Prostate gland (tissue), 2 donors: ENCODE results near the gene SLC37A1. TPM values are rescaled to one million over a fixed set of nuclear protein-coding genes. Genes with fewer than 3 reads are reported as not detected.

Experiments
- DNase-seq: peaks from one replicate; pipeline ENCODE4 v3.0.0-alpha.2; 2019; ENCODE audit warnings: low spot score
- H3K27ac ChIP-seq, 2 donors: fragments of 200-600 bp; sonication (generic); 2 replicates each; pipeline ENCODE4 v1.5.1; 2017 to 2019
- H3K27me3 ChIP-seq: fragments of 200-600 bp; sonication (generic); replicated peaks from 2 replicates; pipeline ENCODE4 v1.5.1; 2019; ENCODE audit not compliant: insufficient read depth
- H3K36me3 ChIP-seq, 2 donors: fragments of 200-600 bp; sonication (generic); 1 replicate in 1 of 2; 2 replicates in 1 of 2; pipeline versions ENCODE4 v1.5.1 to v1.8.1; 2017 to 2019
- H3K4me1 ChIP-seq: fragments of 200-600 bp; sonication (generic); replicated peaks from 2 replicates; pipeline ENCODE4 v1.5.1; 2019
- H3K4me3 ChIP-seq, 2 donors: fragments of 200-600 bp; sonication (generic); 2 replicates each; pipeline ENCODE4 v1.5.1; 2017 to 2019
- H3K9me3 ChIP-seq: fragments of 200-600 bp; sonication (generic); 2 replicates; pipeline ENCODE4 v1.5.1; 2017
- POLR2A ChIP-seq: fragments of 450-650 bp; IDR thresholded peaks from one replicate; pipeline ENCODE4 v1.6.1; 2016; ENCODE audit warnings: antibody characterized with exemption, mild to moderate bottlenecking
- POLR2AphosphoS5 ChIP-seq: sonication (generic); formaldehyde crosslinking; IDR thresholded peaks from one replicate; pipeline ENCODE4 v1.6.1; 2017; ENCODE audit warnings: antibody characterized with exemption
- WGBS: methylation state at CpG from one replicate; pipeline ENCODE4 v1.1.5; 2018; 5-methylcytosine and 5-hydroxymethylcytosine counted together
- intact Hi-C: fragments of 100-400 bp; cut with DNase I; formaldehyde crosslinking; loops from one replicate; pipeline ENCODE4 v1.14.2; 2022
- total RNA-seq, 2 donors: library from RNA; depleted of rRNA; stranded (reverse); fragments of >200 nt; gene quantifications; one replicate each; pipeline ENCODE4 v1.1.0, GENCODE V29; 2016
- TF ChIP-seq, protein P1 (sequence below), 4 experiments: fragments of 200-600 bp in 2 of 4; fragments of 450-650 bp in 2 of 4; sonication (generic) in 2 of 4; IDR thresholded peaks; 1 replicate in 3 of 4; 2 replicates in 1 of 4; pipeline ENCODE4 v1.5.1; 2016 to 2019; ENCODE audit warnings: antibody characterized with exemption in 4 of 4, mild to moderate bottlenecking in 2 of 4, moderate library complexity in 2 of 4

SLC37A1 gene
- total RNA-seq, 2 donors from 2014 or later = 44.2 to 49.6 TPM

GRCh38 chr21:42591170-42591869, 77.7 kb downstream of the SLC37A1 start:
- Histone ChIP-seq H3K4me3 (no peak overlapping the region), H3K27me3 (no peaks in the 10 kb centered on the region), H3K4me1 (no peaks in the 10 kb centered on the region), H3K27ac (no peak overlapping the region), H3K9me3 (no peaks in the 10 kb centered on the region), H3K36me3 (no peaks in the 10 kb centered on the region)
- intact Hi-C loops = loop anchor here (5.0 kb wide), 1 partner anchor 61 kb away; the partner anchor contains the start of gene PDE9A
- no peak for DNase-seq
- 57% methylated on average over 18 of the region's 18 CpGs for WGBS
- TF ChIP-seq, protein P1, sequence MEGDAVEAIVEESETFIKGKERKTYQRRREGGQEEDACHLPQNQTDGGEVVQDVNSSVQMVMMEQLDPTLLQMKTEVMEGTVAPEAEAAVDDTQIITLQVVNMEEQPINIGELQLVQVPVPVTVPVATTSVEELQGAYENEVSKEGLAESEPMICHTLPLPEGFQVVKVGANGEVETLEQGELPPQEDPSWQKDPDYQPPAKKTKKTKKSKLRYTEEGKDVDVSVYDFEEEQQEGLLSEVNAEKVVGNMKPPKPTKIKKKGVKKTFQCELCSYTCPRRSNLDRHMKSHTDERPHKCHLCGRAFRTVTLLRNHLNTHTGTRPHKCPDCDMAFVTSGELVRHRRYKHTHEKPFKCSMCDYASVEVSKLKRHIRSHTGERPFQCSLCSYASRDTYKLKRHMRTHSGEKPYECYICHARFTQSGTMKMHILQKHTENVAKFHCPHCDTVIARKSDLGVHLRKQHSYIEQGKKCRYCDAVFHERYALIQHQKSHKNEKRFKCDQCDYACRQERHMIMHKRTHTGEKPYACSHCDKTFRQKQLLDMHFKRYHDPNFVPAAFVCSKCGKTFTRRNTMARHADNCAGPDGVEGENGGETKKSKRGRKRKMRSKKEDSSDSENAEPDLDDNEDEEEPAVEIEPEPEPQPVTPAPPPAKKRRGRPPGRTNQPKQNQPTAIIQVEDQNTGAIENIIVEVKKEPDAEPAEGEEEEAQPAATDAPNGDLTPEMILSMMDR (IDR thresholded peaks at IDR 0.05) = no peak
- TF ChIP-seq POLR2A = no peak
- TF ChIP-seq POLR2AphosphoS5 = no peak

DNA sequence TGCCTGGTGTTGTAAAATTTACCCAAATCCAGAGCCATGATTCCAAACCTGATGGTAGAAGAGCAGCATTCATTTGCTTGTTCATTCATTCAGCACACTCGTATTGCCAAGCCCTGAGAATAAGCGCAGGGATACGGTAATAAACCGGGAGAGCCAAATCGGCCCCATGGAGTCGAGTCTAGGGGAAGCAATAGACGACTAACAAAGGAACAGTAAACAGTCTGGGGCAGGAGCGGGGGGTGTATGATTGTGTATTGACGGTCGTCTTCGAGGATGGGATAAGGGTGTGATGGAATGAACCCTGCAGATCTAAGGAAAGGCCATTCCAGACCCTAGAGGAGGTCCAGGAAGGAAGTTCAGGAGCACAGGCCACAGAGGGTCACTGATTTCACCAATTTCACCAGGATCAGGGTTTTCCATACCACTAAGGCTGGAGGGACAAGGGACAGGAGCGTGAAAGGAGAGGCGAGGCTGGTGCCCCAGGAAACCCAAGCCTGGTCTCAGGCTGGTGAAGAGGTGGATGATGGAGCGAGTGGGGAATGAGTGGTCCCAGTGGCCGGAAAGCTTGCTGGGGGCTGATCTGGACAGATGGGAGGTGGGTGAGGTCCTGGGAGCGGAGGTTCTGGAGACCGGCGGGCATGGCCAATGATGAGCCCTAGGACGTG, 78.6 kb downstream of the SLC37A1 start:
- no peaks in the 10 kb centered on the region for H3K9me3 ChIP-seq
- no peaks in the 10 kb centered on the region for H3K4me1 ChIP-seq
- H3K36me3 ChIP-seq = no peaks in the 10 kb centered on the region
- 88% methylated on average over 19 of the region's 19 CpGs for WGBS
- H3K27ac ChIP-seq = no peak overlapping the region
- H3K27me3 ChIP-seq = no peaks in the 10 kb centered on the region
- H3K4me3 ChIP-seq = no peak overlapping the region
- TF ChIP-seq POLR2A = no peak
- TF ChIP-seq, protein P1 (IDR thresholded peaks at IDR 0.05) = no peak
- TF ChIP-seq POLR2AphosphoS5 = no peak
- intact Hi-C loops = loop anchor here (2.0 to 5.0 kb wide), 2 partner anchors 60 to 227 kb away; partner anchors contain the start of gene PDE9A
- DNase-seq = no peak

DNA sequence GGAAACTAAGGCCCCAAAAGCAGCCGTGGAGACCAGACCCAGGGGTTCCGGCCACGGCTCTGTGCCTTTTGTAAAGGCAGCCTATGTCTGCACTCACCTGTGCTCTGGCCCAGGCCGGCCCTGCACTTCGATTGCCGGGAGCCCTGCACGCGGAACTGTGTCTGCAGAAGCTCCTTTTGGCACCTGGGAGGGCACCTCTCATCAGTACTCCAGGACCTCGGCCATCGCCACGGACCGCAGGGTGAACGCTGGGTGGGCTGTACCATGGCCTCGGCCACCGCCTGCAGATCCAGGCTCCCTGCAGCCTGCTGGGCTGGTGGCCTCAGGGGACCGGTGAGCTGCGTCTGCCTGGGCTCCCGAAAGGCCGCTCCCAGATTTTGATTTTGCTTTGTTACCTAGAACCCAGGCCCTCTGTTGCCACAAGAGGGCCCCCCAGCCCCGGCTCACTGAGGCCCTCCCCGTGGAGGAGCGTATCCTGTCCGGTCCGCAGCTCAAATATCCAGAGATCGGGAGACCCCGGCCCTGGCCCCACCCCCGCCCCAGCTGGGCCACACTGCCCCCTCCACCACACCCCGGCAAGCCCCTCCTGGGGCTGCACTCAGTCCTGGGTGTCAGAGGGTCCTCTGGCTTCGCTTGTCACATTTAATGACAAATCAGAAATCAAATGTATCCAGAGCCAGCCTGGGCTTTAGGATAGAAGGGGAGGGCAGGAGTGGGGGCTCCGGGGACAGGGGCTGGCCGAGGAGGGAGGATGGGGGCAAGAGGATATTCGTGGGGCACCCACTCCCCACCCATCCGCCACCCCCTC, 79.6 kb downstream of the SLC37A1 start:
- no peaks in the 10 kb centered on the region for H3K4me1 ChIP-seq
- 22% methylated on average over 33 of the region's 33 CpGs for WGBS
- no peak overlapping the region for H3K4me3 ChIP-seq
- TF ChIP-seq POLR2AphosphoS5 (peak; percentile 45), POLR2A (no peak)
- TF ChIP-seq, protein P1 (IDR thresholded peaks at IDR 0.05) = peak; percentile 60 to 80 (median 74)
- intact Hi-C loops = loop anchor here (2.0 to 5.0 kb wide), 2 partner anchors 59 to 226 kb away; partner anchors contain the start of gene PDE9A
- no peaks in the 10 kb centered on the region for H3K9me3 ChIP-seq
- DNase-seq = peak; percentile 73
- no peaks in the 10 kb centered on the region for H3K27me3 ChIP-seq
- no peaks in the 10 kb centered on the region for H3K36me3 ChIP-seq
- no peak overlapping the region for H3K27ac ChIP-seq

DNA sequence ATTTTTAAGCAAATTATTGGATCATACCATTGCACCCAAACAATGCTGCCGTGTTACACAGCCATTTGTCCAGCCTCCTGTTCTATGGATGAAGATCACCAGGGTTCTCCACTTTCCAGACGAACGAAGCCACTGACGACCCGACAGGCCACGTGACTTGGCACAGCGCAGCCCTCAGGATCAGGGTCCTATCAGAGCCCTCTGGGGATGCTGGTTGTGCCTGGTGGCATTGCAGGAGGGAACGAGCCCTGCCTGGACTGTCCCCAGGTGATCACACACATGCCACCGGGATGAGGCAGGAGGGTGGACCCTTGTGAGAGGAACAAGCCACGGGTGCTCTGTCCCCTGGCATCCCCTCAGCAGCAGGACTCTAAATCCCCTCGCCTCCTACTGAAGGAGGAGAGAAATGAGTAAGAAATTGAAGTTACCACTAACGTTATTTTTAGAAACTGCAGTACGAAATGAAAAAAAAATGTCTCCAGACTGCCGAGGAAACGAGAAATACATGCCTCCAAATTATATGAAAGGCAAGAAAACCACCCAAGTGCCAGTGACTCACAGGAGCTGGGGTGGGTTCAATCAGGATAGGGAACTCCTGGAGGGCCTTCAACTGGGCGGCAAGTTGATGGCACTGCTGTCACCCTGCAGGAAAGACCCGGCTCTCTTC, 81.1 kb downstream of the SLC37A1 start:
- WGBS = 78% methylated on average over 17 of the region's 17 CpGs
- no peak overlapping the region for H3K4me3 ChIP-seq
- H3K9me3 ChIP-seq = no peaks in the 10 kb centered on the region
- intact Hi-C loops = loop anchor here (5.0 kb wide), 1 partner anchor 58 kb away; the partner anchor contains the start of gene PDE9A
- no peaks in the 10 kb centered on the region for H3K4me1 ChIP-seq
- no peaks in the 10 kb centered on the region for H3K27me3 ChIP-seq
- no peaks in the 10 kb centered on the region for H3K36me3 ChIP-seq
- no peak overlapping the region for H3K27ac ChIP-seq
- no peak for TF ChIP-seq POLR2AphosphoS5
- TF ChIP-seq, protein P1 (IDR thresholded peaks at IDR 0.05) = no peak
- TF ChIP-seq POLR2A = no peak
- DNase-seq = no peak
